HG03521 (cell line): ENCODE measurements around the gene PKN3.
"Not testable (repeated sequence)": the region's sequence is repeated elsewhere in the genome, so short reads cannot be mapped to it uniquely, and the experiment has no call there.

Experiments
- ATAC-seq: cut with Tn5 transposase; IDR thresholded peaks from one replicate; pipeline ENCODE4 v1.9.1; 2021; ENCODE audit warnings: mild to moderate bottlenecking, moderate library complexity; ENCODE audit not compliant: unreplicated experiment

PKN3 gene

GRCh38 chr9:128702445-128702948 lies at the start of gene PKN3:
Gene PKN3, plus strand, starts transcription at chr9:128702503. Its CDS starts 413 bp downstream, at chr9:128702916.
- ATAC-seq, result peak; percentile 69

- ATAC-seq, result no peak
Measured at GRCh38 chr9:128653908-128654307, 48.4 kb upstream of the PKN3 start.

GRCh38 chr9:128654481-128654880 lies 47.8 kb upstream of the PKN3 start:
- ATAC-seq, result no peak

- peak; percentile 58 for ATAC-seq
Measured at GRCh38 chr9:128656416-128657343, 45.6 kb upstream of the PKN3 start, which contains the start of gene DYNC2I2. Gene DYNC2I2, minus strand, starts transcription at chr9:128656847. Its CDS starts 121 bp downstream, at chr9:128656726.

- no peak for ATAC-seq
Measured at GRCh38 chr9:128657344-128657704, 45.0 kb upstream of the PKN3 start.

GRCh38 chr9:128657796-128658195 lies 44.5 kb upstream of the PKN3 start:
- ATAC-seq, result no peak

GRCh38 chr9:128666481-128666941 lies 35.8 kb upstream of the PKN3 start:
- not testable (repeated sequence) for ATAC-seq

GRCh38 chr9:128669786-128670185 lies 32.5 kb upstream of the PKN3 start:
- ATAC-seq, result no peak

GRCh38 chr9:128675382-128675781 lies 26.9 kb upstream of the PKN3 start:
- no peak for ATAC-seq

GRCh38 chr9:128677794-128678193 lies 24.5 kb upstream of the PKN3 start:
- no peak for ATAC-seq

GRCh38 chr9:128683340-128684064 lies 18.8 kb upstream of the PKN3 start:
- no peak for ATAC-seq

- no peak for ATAC-seq
Measured at GRCh38 chr9:128684065-128684324, 18.3 kb upstream of the PKN3 start.

GRCh38 chr9:128684325-128685199 lies 17.7 kb upstream of the PKN3 start:
- ATAC-seq, result no peak

GRCh38 chr9:128685636-128686489 lies 16.4 kb upstream of the PKN3 start:
- ATAC-seq, result no peak

- ATAC-seq, result no peak
Measured at GRCh38 chr9:128687453-128687852, 14.8 kb upstream of the PKN3 start.

GRCh38 chr9:128688501-128689292 lies 13.6 kb upstream of the PKN3 start, which contains the start of gene SET:
Gene SET, plus strand, starts transcription at chr9:128689222. Its CDS starts 361 bp downstream, at chr9:128689583.
- ATAC-seq, result peak; percentile 75

- ATAC-seq, result peak; percentile 1
Measured at GRCh38 chr9:128689293-128689774, 13.0 kb upstream of the PKN3 start.

GRCh38 chr9:128689820-128690683 lies 12.3 kb upstream of the PKN3 start:
- no peak for ATAC-seq
